OCI-LY3 (cell line): ENCODE results near the gene LEO1.

Experiments
- H2AFZ ChIP-seq: fragments of 200-600, 300-600 bp; shearing (Covaris generic); 2 replicates; pipeline ENCODE4 v1.6.0; 2014; ENCODE audit warnings: antibody characterized with exemption, low read depth, low read length
- H3K27ac ChIP-seq: fragments of 200-600, 300-600 bp; sonication (generic); 2 replicates; pipeline ENCODE4 v1.5.1; 2014; ENCODE audit warnings: mild to moderate bottlenecking, low read length, moderate library complexity, mixed read lengths
- H3K27me3 ChIP-seq: fragments of 200-600, 300-600 bp; sonication (generic); 2 replicates; pipeline ENCODE4 v1.6.1; 2014; ENCODE audit warnings: low read depth, low read length, mixed read lengths
- H3K36me3 ChIP-seq: fragments of 200-600, 300-600 bp; sonication (generic); replicated peaks from 2 replicates; pipeline ENCODE3; 2014; ENCODE audit warnings: low read depth, low read length, mixed read lengths
- H3K4me1 ChIP-seq: fragments of 300-600, 200-600 bp; sonication (generic); 2 replicates; pipeline ENCODE4 v1.6.1; 2014; ENCODE audit warnings: low read length, mixed read lengths
- H3K4me2 ChIP-seq: fragments of 200-600, 300-600 bp; sonication (generic); 2 replicates; pipeline ENCODE4 v1.6.1; 2014; ENCODE audit warnings: low read length, mixed read lengths
- H3K4me3 ChIP-seq: fragments of 300-600, 200-600 bp; sonication (generic); 2 replicates; pipeline ENCODE4 v1.5.1; 2014; ENCODE audit warnings: antibody characterized with exemption, mild to moderate bottlenecking, low read length, moderate library complexity
- H3K79me2 ChIP-seq: fragments of 300-600, 200-600 bp; shearing (Covaris generic); 2 replicates; pipeline ENCODE4 v1.6.1; 2014; ENCODE audit warnings: mild to moderate bottlenecking, low read length, mixed read lengths
- H3K9ac ChIP-seq: fragments of 300-600, 200-600 bp; shearing (Covaris generic); 2 replicates; pipeline ENCODE4 v1.6.0; 2014; ENCODE audit warnings: mild to moderate bottlenecking, low read length, moderate library complexity
- H3K9me3 ChIP-seq: fragments of 200-600, 300-600 bp; shearing (Covaris generic); 2 replicates; pipeline ENCODE4 v1.6.1; 2014; ENCODE audit warnings: low read length, mixed read lengths; ENCODE audit not compliant: insufficient read depth
- H4K20me1 ChIP-seq: fragments of 200-600, 300-600 bp; sonication (generic); 2 replicates; pipeline ENCODE4 v1.6.1; 2016; ENCODE audit warnings: low read length, mixed read lengths; ENCODE audit not compliant: insufficient read depth
- EZH2phosphoT487 ChIP-seq: fragments of 200-600 bp; shearing (Covaris generic); IDR thresholded peaks from 2 replicates; pipeline ENCODE4 v1.6.1; 2018; ENCODE audit warnings: antibody characterized with exemption, mixed run types, low read depth
- TF ChIP-seq, protein P1 (sequence below): fragments of 200-600, 300-600 bp; sonication (generic); IDR thresholded peaks from 2 replicates; pipeline ENCODE4 v1.5.1; 2014; ENCODE audit warnings: antibody characterized with exemption, low read length, low read depth

Gene LEO1

DNA sequence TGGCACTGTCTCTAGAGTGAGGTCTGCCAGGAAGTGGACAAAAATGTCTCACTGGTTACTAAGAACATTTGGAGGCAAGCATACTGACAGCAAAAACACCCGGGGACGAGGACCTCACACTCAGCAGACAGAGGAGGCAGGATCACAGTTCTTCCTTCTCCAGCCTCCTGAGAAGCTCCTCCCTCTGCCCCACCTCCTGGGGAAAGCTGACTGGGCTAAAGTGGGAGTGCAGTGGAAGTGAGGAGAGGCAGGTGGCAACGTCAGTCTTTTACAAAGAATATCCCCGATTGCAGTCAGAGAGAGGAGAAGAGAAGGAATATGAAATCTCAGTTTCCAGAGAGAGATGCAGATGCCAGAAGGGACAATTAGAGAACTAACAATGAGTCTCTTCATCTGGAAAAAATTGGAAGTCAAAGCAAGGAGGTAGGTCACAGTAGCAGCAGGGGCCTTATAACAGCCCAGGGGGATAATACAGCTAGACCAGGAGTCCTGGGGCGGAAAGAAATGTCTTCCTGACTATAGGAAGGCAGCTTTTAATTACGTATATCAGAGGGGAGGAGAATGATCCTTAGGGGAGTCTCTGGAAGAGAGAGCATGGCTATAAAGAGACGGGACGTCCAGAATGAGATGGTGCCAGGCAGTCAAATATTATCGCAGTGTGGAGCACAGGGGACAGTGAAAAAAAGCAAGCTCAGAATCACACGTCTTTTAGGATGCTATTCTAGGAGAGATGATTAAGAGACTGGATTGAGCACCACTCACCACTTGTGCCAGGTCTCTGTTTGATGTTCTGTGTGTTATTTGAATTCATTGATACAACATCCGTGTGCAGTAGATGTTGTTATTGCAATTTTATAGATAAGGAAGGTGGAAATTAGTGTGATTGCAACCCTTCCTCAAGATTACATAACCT is 47.2 kb downstream of the LEO1 start:
- Histone ChIP-seq H2AFZ (no peak overlapping the region), H3K4me3 (no peak overlapping the region), H3K9ac (no peak overlapping the region), H3K27me3 (no peaks in the 10 kb centered on the region), H3K79me2 (no peaks in the 10 kb centered on the region), H3K36me3 (peaks cover 44% of the 10 kb centered on the region), H3K4me2 (no peak overlapping the region), H3K27ac (no peak overlapping the region), H3K9me3 (no peaks in the 10 kb centered on the region), H3K4me1 (no peaks in the 10 kb centered on the region), H4K20me1 (no peaks in the 10 kb centered on the region)
- TF ChIP-seq, protein P1, sequence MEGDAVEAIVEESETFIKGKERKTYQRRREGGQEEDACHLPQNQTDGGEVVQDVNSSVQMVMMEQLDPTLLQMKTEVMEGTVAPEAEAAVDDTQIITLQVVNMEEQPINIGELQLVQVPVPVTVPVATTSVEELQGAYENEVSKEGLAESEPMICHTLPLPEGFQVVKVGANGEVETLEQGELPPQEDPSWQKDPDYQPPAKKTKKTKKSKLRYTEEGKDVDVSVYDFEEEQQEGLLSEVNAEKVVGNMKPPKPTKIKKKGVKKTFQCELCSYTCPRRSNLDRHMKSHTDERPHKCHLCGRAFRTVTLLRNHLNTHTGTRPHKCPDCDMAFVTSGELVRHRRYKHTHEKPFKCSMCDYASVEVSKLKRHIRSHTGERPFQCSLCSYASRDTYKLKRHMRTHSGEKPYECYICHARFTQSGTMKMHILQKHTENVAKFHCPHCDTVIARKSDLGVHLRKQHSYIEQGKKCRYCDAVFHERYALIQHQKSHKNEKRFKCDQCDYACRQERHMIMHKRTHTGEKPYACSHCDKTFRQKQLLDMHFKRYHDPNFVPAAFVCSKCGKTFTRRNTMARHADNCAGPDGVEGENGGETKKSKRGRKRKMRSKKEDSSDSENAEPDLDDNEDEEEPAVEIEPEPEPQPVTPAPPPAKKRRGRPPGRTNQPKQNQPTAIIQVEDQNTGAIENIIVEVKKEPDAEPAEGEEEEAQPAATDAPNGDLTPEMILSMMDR = no peak
- TF ChIP-seq EZH2phosphoT487 = no peak

DNA sequence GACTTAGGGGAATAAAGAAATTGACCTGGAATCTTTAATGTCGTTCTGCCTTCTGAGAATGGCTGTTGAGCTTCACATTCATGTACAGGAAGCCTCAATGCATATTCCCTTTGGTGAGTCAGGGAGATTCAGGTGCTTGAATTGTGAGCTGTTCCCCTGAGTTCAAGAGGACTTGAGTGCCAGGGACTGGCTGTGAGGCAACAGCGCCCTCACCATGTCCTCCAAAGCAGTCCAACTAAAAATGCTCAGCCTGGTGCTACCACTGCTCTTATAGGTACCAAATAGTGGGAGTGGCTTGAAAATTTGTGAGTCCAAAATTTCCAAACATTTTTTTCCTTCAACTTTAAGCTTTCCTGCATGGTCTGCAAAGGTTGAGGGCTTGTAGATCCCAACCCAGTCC is 54.1 kb downstream of the LEO1 start:
- H3K4me1 ChIP-seq = no peaks in the 10 kb centered on the region
- H3K9me3 ChIP-seq = no peaks in the 10 kb centered on the region
- H3K36me3 ChIP-seq = peaks cover 23% of the 10 kb centered on the region
- H3K27ac ChIP-seq = no peak overlapping the region
- H3K9ac ChIP-seq = no peak overlapping the region
- TF ChIP-seq, protein P1 = peak; percentile 58
- no peak for TF ChIP-seq EZH2phosphoT487
- no peaks in the 10 kb centered on the region for H4K20me1 ChIP-seq
- H3K4me2 ChIP-seq = no peak overlapping the region
- H3K4me3 ChIP-seq = no peak overlapping the region
- no peaks in the 10 kb centered on the region for H3K79me2 ChIP-seq
- no peak overlapping the region for H2AFZ ChIP-seq
- H3K27me3 ChIP-seq = no peaks in the 10 kb centered on the region

DNA sequence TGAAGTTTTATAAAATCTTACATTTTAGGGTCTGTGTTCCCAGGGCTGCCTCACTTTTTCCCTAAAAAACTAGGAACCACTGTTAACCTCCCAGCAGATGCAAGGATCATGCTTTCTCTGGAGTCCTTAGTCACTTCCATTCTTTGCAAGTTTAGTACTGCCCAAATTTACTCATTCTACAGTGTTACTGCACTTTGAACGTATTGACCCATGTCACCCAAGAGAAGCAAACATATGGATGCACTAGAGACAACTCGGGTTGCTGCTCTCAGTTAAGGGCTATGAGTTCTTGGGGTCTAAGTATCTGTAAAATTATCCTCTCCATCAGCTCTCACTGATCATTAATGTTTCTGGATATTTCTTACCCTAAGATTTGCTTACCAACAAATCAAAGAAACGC is 59.0 kb downstream of the LEO1 start:
- Histone ChIP-seq H3K27ac (no peak overlapping the region), H3K27me3 (no peaks in the 10 kb centered on the region), H3K4me1 (no peaks in the 10 kb centered on the region), H3K9me3 (no peaks in the 10 kb centered on the region), H3K79me2 (no peaks in the 10 kb centered on the region), H4K20me1 (no peaks in the 10 kb centered on the region), H3K36me3 (peaks cover 23% of the 10 kb centered on the region), H3K4me3 (no peak overlapping the region), H3K4me2 (no peak overlapping the region), H2AFZ (no peak overlapping the region), H3K9ac (no peak overlapping the region)
- TF ChIP-seq, protein P1 = no peak
- no peak for TF ChIP-seq EZH2phosphoT487

DNA sequence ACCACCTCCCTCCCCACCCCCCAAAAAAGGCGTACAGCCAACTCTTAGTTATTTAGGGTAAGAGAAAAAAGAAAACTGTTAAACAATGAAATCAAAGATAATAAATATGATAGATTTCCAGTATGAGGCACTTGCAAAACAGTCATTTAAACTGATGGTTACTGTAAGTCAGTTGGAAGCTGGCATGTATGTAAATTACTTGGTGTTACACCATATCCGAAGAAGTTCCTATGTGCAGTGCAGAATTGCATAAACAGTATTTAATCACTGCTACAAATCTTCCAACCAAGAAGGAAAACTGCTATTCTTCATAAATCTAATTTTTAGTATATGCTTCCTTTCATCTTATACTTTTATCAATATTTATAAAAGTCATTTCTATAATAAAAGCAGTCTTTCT is 62.0 kb downstream of the LEO1 start:
- TF ChIP-seq EZH2phosphoT487 = no peak
- TF ChIP-seq, protein P1 = no peak
- Histone ChIP-seq H3K9ac (no peak overlapping the region), H3K27me3 (no peaks in the 10 kb centered on the region), H3K4me1 (peaks cover 5% of the 10 kb centered on the region), H3K4me2 (no peak overlapping the region), H2AFZ (no peak overlapping the region), H4K20me1 (no peaks in the 10 kb centered on the region), H3K4me3 (no peak overlapping the region), H3K27ac (no peak overlapping the region), H3K79me2 (no peaks in the 10 kb centered on the region), H3K9me3 (no peaks in the 10 kb centered on the region), H3K36me3 (peaks cover 19% of the 10 kb centered on the region)
